HG03064 (cell line): Measurements from ENCODE around the gene PRPH.
"Not testable (repeated sequence)": the region's sequence is repeated elsewhere in the genome, so short reads cannot be mapped to it uniquely, and the experiment has no call there.

ENCODE experiments used
- ATAC-seq: cut with Tn5 transposase; IDR thresholded peaks from one replicate; pipeline ENCODE4 v1.9.1; 2021; ENCODE audit warnings: low read depth; ENCODE audit not compliant: unreplicated experiment

PRPH gene

GRCh38 chr12:49331380-49332222, 36.7 kb downstream of the PRPH start:
- ATAC-seq: no peak

GRCh38 chr12:49332441-49332861, 37.5 kb downstream of the PRPH start:
- ATAC-seq: no peak

DNA sequence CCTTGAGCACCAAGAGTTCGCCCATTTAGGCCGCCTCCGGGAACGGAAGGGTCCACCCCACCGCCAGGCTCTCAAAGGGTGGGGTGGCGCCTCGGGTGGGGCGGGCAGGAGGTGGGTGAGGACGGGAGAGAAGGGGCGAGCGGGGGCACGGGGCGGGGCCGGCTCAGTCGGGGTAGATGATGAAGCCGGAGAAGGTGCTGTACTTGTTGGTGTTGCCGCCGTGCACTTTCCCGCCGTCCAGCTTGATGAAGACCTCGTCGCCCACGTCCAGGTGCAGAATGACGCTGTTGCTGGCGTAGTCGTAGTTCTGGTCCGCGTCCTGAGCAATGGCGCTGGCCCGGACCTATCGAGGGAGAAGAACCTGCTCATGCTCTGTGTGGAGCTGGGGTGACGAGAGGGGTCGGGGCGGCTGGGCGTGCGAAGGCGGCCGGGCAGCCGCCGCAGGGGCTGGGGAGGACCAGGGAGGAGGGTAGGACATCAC, 38.0 kb downstream of the PRPH start:
- no peak for ATAC-seq

GRCh38 chr12:49333778-49334177, 38.8 kb downstream of the PRPH start:
- ATAC-seq: not testable (repeated sequence)

DNA sequence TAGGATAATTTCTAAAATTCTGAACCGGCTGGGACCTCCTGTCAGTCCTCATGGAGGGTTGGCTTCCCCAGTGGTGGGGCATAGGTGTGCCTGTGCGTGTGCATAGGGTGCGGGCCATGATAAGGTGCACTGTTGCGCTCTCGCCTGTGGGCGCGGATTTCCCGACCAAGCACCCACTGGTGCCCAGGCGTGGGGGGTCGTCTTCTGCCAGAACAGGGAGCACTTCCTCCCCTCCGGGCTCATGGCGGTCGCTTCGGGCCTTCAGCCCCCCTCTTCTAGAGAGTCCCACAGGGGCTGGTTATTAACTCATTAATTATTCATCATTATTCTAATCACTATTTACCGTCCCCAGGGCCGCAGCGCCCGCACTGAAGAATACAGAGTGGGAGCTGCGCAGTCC, 39.3 kb downstream of the PRPH start:
- no peak for ATAC-seq

DNA sequence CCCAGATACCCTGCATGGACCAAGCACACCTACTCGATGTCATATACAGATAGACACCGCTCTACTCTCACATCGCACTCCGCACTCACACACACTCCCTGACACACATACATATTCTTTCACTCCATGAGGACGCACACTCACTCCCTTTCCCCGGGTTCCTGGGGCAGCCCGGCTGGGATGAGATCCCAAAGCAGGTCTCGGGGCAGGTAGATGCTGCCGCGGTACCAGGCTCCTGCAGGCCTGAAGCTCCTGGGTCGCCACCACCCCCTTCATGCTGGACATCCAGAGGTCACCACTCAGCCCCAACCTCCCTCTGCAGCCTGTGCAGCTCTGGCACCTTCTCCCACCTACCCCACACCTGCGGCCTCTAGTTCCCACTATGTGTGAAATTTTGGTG, 39.7 kb downstream of the PRPH start:
- ATAC-seq: no peak

DNA sequence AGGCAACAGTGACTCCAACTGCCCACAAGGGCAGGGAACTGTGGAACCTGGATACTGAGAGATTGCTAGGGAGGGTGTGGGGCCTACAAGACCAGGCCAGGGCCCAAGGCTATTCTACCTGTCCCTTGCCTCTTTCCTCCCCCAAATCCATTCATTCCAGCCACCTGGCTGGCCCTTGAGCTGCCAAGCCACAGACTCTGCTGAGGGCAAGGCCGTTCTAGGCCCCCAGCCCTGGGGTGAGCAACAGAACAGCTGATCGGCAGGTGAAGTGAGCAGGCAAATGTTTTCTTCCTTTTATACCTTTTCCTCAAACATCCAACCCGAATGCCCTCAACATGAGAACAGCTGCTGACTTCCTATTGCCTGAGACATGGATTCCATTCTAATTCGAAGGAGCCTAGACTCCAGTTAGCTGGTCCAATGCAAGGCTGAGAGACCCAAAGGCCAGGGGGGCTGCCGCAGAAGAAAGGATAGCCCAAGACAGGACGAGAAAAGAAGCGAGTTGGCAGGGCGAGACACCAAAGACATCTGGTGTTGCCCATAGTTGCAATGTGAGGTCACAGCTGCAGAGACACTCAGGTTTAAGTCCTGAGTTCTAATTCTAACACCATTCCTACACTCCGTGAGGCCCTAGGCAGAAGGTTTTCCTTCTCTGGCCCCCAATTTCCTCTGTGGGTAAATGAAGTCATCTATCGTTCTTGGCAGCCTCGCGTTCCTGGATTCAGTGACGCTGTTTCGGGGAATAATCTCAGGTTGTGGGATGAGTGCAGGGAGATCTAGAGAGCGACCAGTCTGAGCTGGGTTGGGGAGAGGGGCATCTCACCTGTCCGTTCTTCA, 40.4 kb downstream of the PRPH start:
- ATAC-seq: no peak

DNA sequence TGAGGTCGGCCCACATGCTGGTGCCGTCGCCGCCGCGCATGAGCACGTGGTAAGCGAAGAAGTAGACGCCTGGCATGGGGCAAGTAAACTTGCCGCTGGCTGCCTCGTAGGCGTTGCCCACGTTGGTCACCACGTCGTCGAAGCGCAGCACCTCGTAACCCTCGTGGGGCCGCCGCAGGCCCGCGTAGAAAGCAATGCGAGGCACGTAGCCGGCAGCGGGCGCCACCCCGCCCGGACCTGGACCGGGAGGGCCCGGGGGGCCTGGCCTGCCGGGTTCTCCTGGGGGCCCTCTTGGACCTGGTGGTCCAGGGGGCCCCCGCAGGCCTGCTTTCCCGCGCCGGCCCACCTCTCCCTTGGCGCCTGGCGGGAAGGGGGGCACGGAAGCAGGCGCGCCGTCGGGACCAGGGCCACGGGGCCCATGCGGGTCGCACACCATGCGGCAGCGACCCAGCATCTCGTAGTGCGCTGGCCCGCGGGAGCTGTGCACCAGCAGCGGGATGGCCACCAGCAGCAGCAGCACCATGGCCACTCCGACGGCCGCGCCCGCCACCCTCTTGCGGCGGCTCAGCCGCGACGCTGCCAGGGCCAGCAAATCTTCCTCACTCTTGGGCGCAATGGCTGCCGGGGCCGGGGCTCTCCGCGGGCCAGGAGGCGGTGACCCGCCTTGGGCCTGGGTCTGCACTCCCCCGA, 41.2 kb downstream of the PRPH start:
- ATAC-seq: no peak

DNA sequence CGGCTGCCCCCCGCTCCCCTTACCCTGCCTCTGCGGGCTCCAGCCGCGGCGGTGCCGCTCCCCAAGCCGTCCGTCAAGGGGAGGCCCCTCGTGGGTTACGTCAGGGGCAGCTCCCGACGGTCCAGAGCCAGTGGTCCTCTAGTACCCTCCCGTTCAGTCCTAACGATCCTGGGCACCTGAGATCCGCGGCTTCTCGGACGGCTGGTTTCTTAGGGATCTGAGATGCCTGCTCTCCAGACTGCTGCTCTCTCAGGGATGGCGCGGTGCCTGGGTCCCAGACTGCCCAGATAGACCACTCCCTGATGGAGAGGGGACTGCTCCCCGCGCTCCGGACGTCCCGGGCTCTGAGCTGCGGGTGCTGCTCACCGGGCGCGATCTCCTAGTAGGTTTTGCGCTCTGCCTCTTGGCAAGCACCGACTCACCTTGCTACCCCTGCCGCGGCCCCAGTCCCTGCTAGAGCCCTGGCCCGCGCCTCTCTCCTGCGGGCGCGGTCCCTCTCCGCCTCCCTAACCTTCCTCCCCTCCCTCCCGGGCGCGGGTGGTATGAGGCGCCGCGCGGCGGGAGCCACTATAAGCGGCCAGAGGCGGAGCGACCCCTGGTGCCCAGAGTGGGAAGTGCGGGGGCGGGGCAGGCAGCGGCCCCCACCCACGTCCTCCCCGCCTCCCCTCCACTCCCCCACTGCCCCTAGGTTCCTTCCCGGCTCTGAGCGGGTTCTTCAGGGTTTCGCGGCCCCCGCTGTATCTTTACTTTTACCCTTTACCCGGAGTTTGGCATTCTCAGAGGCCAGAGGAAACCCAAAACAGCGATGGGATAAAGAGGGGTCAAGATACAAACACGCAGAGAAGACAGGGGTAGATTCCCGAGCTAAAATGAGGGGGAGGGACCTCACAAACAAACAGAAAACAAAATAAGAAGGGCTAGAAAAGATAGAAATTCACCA, 42.0 kb downstream of the PRPH start, which contains the start of gene C1QL4:
TSS of gene C1QL4 (minus strand) at position 544 of the 940 bp plus-strand sequence. CDS start 711 bp downstream, outside the sequence.
- ATAC-seq: no peak

GRCh38 chr12:49338830-49339463, 44.0 kb downstream of the PRPH start:
- no peak for ATAC-seq

- no peak for ATAC-seq
Measured at GRCh38 chr12:49339464-49339861, 44.5 kb downstream of the PRPH start.

DNA sequence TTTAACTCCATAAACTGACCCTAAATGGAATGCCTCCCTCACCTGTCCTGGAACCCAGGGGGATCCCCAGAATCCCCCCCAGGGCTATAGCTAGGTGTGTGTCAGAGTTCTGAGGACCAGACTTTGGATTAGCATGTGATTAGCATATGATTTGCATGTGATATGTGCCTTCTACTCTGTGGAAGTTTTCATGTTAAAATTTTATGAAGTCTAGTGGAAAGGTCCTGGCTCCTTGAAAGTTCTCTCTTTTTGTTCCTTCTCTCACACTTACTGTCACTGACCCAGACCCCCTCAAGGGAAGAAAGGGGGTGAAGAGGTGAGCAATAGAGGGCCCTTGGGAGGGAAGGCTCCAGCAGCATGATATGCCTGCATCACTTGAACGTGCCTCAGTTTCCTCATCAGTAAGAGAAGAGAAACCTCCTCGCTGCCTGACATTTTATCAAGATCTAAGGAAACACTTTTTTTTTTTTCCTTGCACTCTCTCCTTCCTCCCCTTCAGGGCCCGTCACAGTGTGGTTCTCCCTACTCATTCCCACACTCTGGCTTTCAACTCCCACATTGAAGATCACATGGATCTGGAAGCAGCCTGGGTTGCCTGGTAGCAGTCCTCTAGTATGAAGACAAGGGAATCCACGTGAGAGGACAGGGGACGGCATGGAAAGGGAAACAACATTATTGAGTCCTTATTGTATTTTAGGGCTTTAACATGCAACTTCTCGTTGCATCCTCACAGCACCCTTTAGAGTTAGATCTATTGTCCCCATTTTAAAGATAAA, 45.3 kb downstream of the PRPH start:
- no peak for ATAC-seq

DNA sequence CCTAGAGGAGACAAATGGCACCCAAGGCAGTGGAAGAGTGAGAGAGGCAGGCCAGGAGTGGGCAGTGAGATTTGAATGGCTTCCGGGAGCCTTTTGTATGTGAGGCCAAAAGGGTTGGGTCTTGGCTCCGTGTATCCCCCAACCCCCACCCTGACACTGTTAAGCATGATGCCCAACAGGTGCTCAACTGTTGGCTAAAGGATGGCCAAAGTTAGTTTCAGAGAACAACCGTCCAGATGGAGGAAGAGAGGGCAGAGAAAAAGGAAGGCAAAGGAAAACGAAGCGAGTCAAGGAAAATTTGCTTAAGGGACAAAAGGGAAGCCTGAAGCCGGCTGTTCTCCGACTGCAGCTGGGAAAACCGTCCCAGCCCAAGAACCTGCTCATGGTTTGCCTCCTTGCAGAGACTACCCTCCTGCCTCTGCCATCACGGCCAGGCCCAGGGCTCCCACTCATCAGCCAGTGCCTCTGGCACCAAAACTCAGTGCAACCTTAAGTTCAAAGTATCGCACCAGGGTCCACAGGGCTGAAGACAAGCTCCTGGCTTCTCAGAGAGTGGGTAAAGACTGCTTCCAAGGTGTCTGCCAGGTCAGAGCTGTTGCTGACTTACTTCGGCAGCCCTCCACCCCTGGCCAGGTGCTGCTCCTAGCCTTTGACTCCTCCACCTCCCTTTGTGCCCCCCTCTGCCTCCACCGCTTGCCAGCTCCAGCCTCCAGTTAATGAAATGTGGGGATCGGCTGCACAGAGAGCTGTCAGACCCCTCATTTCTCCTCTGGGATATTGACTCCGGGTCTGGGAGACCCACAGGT, 46.2 kb downstream of the PRPH start:
- no peak for ATAC-seq

- ATAC-seq: no peak
Measured at GRCh38 chr12:49341777-49342065, 46.8 kb downstream of the PRPH start.

GRCh38 chr12:49342066-49342913, 47.3 kb downstream of the PRPH start:
- ATAC-seq: no peak

DNA sequence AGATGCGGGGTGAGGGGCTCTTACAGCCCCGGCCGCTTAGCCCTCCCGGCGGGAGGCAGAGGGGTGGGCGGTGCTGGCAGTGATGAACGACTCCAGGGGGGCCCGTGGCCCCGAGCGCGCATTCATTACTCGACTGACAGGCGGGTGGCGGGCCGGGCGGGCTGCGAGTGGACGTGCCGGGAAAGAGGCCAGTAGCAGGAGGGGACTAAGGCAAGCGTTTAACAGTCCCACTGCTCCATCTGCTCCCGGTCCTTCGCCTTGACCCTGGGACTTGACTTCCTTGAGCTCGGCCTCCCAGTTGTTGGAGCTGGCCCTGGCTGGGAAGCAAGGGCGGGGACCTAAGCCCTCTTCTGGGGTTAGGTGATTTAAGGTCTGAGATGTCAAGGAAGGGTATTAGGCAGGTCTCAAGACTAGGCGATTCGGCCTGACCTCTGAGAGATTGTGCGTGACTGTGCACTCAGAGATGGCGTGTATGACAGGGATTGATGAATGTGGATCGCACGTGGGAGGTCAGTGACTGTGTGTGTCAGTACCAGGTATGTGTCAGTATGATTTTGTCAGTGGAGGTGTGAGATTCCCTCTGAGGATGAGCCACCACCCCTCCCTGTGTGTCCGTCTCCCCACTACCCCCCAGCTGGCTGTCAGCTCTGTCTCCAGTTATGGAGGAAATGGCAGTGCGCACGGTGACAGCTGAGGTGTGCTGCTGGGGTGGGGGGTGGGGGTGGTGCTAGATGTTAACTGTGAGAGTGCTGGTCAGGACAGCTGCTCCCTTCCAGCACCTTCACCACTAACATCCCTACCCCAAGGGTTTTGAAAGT, 48.2 kb downstream of the PRPH start:
- no peak for ATAC-seq
